Fibroblast of villous mesenchyme (primary cell): ENCODE measurements around the gene RNU6-7. TPM values are rescaled to one million over a fixed set of nuclear protein-coding genes. Genes with fewer than 3 reads are reported as not detected.
A peak's percentile ranks its signal among the peaks of the same experiment; 100 is the strongest.

ENCODE experiments used
- DNase-seq: peaks from one replicate; pipeline ENCODE4 v3.0.0-alpha.2; 2010; ENCODE audit warnings: low read depth
- H3K4me3 ChIP-seq: 2 replicates; pipeline ENCODE4 v1.5.1; 2011; ENCODE audit warnings: low read depth, mild to moderate bottlenecking, low read length
- CTCF ChIP-seq: IDR thresholded peaks from 2 replicates; pipeline ENCODE4 v1.5.1; 2012; ENCODE audit warnings: low read depth, mild to moderate bottlenecking, low read length; ENCODE audit not compliant: insufficient read depth
- total RNA-seq: library from RNA; depleted of rRNA; stranded (reverse); fragments of >200 nt; gene quantifications from 2 replicates; pipeline ENCODE4 v1.2.3, GENCODE V29; 2012

Gene RNU6-7
- total RNA-seq, 1 donor = not detected

- no peak for TF ChIP-seq CTCF
- peak; percentile 87 for DNase-seq
- H3K4me3 ChIP-seq = peak within 1 kb of the TSS; percentile 77
These were observed 1.4 kb downstream of the RNU6-7 start, which contains the start of gene RNU6-8 for GRCh38 chr14:32202998-32203882. Gene RNU6-8, minus strand, starts transcription at chr14:32203269.

DNA sequence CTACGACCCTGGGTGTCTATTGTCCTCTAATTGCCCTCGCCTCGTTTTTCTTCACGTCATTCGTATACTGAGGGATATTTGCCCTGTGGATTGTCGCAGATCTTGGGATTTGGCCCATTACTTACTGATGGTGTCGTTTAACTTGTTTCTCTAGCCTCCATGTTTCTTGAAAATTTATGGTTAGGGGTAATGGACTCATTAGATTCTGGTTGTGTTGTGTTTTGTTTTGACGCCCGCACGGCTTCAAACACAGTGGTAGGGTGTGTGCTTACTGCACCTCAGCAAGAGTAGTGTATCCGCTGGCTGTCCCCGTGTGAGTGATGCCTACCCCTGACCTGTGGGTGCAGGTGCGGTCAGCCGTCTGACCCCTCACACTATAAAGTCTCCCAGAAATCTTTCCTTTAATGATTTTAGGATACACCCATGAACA, 2.1 kb downstream of the RNU6-7 start:
- TF ChIP-seq CTCF = no peak
- H3K4me3 ChIP-seq = peak overlapping the region; percentile 77
- DNase-seq = peak; percentile 8

DNA sequence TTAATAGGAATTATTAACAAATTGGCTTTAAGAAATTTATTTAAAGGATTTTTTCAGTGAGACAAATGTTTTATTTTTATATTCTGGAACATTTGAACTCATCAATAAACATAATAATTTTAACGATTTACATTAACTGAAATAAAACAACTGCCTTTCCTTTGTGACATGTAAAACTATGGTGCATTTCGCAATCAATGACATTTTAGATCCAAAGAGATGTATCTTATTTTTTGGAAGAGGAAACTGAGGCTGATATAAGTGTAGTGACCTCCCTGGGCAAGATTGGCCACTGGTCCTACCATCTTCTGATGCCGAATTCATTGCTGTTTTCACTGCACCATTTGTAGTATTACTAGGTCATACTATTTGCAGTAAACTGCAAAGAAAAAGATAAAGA, 3.7 kb downstream of the RNU6-7 start:
- H3K4me3 ChIP-seq = no peak overlapping the region
- no peak for TF ChIP-seq CTCF
- no peak for DNase-seq

- no peak for TF ChIP-seq CTCF
- no peak for DNase-seq
These were observed 4.1 kb downstream of the RNU6-7 start for GRCh38 chr14:32205984-32206383.

DNA sequence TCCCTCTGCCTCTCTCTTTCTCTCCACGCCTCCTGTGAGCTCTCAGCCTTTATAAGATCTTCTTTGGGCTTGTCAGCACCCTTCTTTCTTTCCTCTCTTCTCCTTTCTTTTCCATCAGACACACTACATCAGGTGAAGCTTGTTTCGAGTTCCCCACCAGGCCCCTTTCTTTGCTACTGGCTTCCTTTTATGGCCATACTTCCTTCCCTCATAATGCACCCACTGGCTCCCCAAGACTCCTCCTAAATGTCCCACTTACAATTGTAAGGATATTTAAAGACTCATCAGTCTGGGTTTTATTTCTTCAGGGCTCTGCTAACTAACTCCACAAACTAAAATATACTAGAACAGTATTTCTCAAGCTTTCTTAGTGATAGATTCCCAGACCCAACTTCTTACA, 4.7 kb downstream of the RNU6-7 start:
- DNase-seq = no peak
- TF ChIP-seq CTCF = no peak
- H3K4me3 ChIP-seq = no peak overlapping the region

More at GRCh38 chr14:32205984-32206383, 4.1 kb downstream of the RNU6-7 start:
- H3K4me3 ChIP-seq = no peak overlapping the region

GRCh38 chr14:32208490-32208889, 6.6 kb downstream of the RNU6-7 start:
- no peak for TF ChIP-seq CTCF
- H3K4me3 ChIP-seq = no peak overlapping the region
- DNase-seq = no peak

GRCh38 chr14:32209471-32209870, 7.6 kb downstream of the RNU6-7 start:
- DNase-seq = no peak
- TF ChIP-seq CTCF = no peak
- no peak overlapping the region for H3K4me3 ChIP-seq
